Gastrocnemius medialis (tissue), 4 donors: Measurements from ENCODE around the gene AGPAT3. TPM values are rescaled to one million over a fixed set of nuclear protein-coding genes. Genes with fewer than 3 reads are reported as not detected.

Experiments used
- ATAC-seq, 2 donors: fragments of 150-250 bp; one replicate each; pipeline ENCODE4 v1.9.1; 2016
- DNase-seq, 2 donors: peaks; one replicate each; pipeline ENCODE4 v3.0.0-alpha.2; 2019
- H3K27ac ChIP-seq, 4 donors: fragments of 200-600 bp; sonication (generic); 1 replicate in 1 of 4; 2 replicates in 3 of 4; pipeline ENCODE4 v1.5.1; 2016 to 2018; ENCODE audit warnings: mild to moderate bottlenecking in 2 of 4, moderate library complexity in 1 of 4
- H3K27me3 ChIP-seq, 3 donors: fragments of 200-600 bp; sonication (generic) in 2 of 3; 1 replicate in 1 of 3; 2 replicates in 2 of 3; pipeline versions ENCODE4 v1.5.1 to v1.6.0; 2016 to 2019; ENCODE audit warnings: mild to moderate bottlenecking in 1 of 3, moderate library complexity in 1 of 3
- H3K36me3 ChIP-seq, 2 donors: fragments of 200-600 bp; sonication (generic) in 1 of 2; one replicate each; pipeline ENCODE4 v1.5.1; 2017 to 2018
- H3K4me1 ChIP-seq, 2 donors: fragments of 200-600 bp; sonication (generic) in 1 of 2; one replicate each; pipeline ENCODE4 v1.5.1; 2016 to 2017; ENCODE audit warnings: mild to moderate bottlenecking in 2 of 2
- H3K4me3 ChIP-seq, 4 donors: fragments of 200-600 bp; sonication (generic) in 3 of 4; 1 replicate in 1 of 4; 2 replicates in 3 of 4; pipeline ENCODE4 v1.5.1; 2016 to 2019; ENCODE audit warnings: mild to moderate bottlenecking in 2 of 4
- H3K9me3 ChIP-seq, 3 donors: fragments of 200-600 bp; sonication (generic) in 2 of 3; 1 replicate in 1 of 3; 2 replicates in 2 of 3; pipeline ENCODE4 v1.5.1; 2016 to 2019
- POLR2A ChIP-seq, 2 donors: fragments of 450-650 bp; IDR thresholded peaks; one replicate each; pipeline ENCODE4 v1.6.1; 2017; ENCODE audit warnings: antibody characterized with exemption in 2 of 2, mild to moderate bottlenecking in 2 of 2, moderate library complexity in 2 of 2
- in situ Hi-C, 4 donors: fragments of 200-750 bp; cut with MboI; loops; one replicate each; pipeline versions ENCODE4 v1.15.0 to v1.8.0; 2017; ENCODE audit warnings: low sequenced_read_pairs in 4 of 4
- intact Hi-C: fragments of 100-400 bp; cut with DNase I; formaldehyde crosslinking; loops from one replicate; pipeline ENCODE4 v1.15.1; 2023; ENCODE audit warnings: low total_unique reads
- total RNA-seq, 4 donors: library from RNA; depleted of rRNA; stranded (reverse); fragments of >200 nt; gene quantifications; one replicate each; pipeline versions ENCODE4 v1.1.0 to v1.2.3, GENCODE V29; 2016
- TF ChIP-seq, protein P1 (sequence below), 5 experiments: fragments of 450-650 bp in 3 of 5; fragments of 200-600 bp in 2 of 5; sonication (generic) in 2 of 5; IDR thresholded peaks in 4 of 5; conservative IDR thresholded peaks in 1 of 5; 1 replicate in 4 of 5; 2 replicates in 1 of 5; pipeline ENCODE4 v1.5.1; 2016 to 2019; ENCODE audit warnings: antibody characterized with exemption in 5 of 5, mild to moderate bottlenecking in 3 of 5, moderate library complexity in 3 of 5

Gene AGPAT3
- total RNA-seq, 4 donors from 2014 or later: 44.2 to 102 (median 59.3) TPM

GRCh38 chr21:43971201-43971991 is 106.4 kb downstream of the AGPAT3 start:
- Histone ChIP-seq H3K4me3 (no peak overlapping the region), H3K9me3 (no peaks in the 10 kb centered on the region), H3K4me1 (peaks cover 0 to 16% of the 10 kb centered on the region in 2 donors), H3K27ac (peak overlapping the region; percentile 44 to 84 (median 78)), H3K27me3 (no peaks in the 10 kb centered on the region), H3K36me3 (peaks cover 0 to 25% of the 10 kb centered on the region in 2 donors)
- TF ChIP-seq, protein P1, sequence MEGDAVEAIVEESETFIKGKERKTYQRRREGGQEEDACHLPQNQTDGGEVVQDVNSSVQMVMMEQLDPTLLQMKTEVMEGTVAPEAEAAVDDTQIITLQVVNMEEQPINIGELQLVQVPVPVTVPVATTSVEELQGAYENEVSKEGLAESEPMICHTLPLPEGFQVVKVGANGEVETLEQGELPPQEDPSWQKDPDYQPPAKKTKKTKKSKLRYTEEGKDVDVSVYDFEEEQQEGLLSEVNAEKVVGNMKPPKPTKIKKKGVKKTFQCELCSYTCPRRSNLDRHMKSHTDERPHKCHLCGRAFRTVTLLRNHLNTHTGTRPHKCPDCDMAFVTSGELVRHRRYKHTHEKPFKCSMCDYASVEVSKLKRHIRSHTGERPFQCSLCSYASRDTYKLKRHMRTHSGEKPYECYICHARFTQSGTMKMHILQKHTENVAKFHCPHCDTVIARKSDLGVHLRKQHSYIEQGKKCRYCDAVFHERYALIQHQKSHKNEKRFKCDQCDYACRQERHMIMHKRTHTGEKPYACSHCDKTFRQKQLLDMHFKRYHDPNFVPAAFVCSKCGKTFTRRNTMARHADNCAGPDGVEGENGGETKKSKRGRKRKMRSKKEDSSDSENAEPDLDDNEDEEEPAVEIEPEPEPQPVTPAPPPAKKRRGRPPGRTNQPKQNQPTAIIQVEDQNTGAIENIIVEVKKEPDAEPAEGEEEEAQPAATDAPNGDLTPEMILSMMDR (IDR thresholded peaks at IDR 0.05 in 4 of 5, conservative IDR thresholded peaks at IDR 0.05 in 1 of 5): no peak
- intact Hi-C loops (no loop called here), in situ Hi-C loops (no loop called here)
- DNase-seq (peak; percentile 56 to 83), ATAC-seq (peak; percentile 86 to 92)

GRCh38 chr21:43971992-43972255 is 106.9 kb downstream of the AGPAT3 start:
- H3K9me3 ChIP-seq: no peaks in the 10 kb centered on the region
- intact Hi-C loops: no loop called here
- ATAC-seq (no peak), DNase-seq (no peak)
- H3K27me3 ChIP-seq: no peaks in the 10 kb centered on the region
- H3K4me1 ChIP-seq: peaks cover 0 to 16% of the 10 kb centered on the region in 2 donors
- H3K4me3 ChIP-seq: no peak overlapping the region
- H3K36me3 ChIP-seq: peaks cover 0 to 25% of the 10 kb centered on the region in 2 donors
- in situ Hi-C loops: no loop called here
- TF ChIP-seq POLR2A (IDR thresholded peaks at IDR 0.05): no peak
- TF ChIP-seq, protein P1 (IDR thresholded peaks at IDR 0.05 in 4 of 5, conservative IDR thresholded peaks at IDR 0.05 in 1 of 5): no peak
- H3K27ac ChIP-seq: peak overlapping the region; percentile 44 to 84 (median 78)

DNA sequence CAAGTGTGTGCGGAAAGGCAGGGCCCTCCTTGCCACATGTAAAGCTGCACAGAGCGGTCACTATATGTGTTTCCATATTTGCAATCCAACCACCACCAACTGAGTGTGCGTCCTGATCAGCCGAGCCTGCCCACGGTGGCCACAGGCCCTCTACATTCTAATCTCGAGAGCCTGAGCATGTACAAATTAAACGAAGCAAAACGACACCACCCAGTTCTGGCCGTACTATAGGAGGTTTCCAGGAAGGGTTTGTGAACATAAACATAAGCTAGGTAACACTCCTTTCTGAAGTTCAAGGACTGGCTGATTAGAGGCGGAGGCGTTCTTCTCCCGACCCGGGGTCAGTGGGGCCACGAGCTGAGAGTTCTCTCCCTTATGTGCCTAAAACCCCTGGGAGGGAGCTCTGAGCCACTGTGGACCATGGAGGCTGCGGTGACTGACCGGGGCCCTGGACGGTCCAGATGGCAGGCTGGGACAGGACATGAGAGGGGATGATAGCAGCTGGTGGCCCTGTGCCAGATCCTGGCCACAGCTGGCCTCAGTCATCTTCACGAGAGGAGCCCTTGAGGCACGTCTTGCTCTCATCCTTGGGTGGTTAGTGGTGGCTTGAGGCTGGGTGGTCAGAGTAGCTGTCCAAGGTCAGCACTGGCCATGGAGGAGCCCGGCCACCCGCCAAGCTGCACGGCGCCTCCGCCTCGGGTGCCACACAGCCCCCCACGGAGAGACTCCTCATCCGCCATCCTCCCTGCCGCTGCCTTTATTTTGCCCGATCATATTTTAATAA is 108.0 kb downstream of the AGPAT3 start:
- TF ChIP-seq, protein P1 (IDR thresholded peaks at IDR 0.05 in 4 of 5, conservative IDR thresholded peaks at IDR 0.05 in 1 of 5): no peak
- TF ChIP-seq POLR2A (IDR thresholded peaks at IDR 0.05): no peak

GRCh38 chr21:43973634-43973955 is 108.6 kb downstream of the AGPAT3 start:
- TF ChIP-seq, protein P1 (IDR thresholded peaks at IDR 0.05 in 4 of 5, conservative IDR thresholded peaks at IDR 0.05 in 1 of 5): no peak
- TF ChIP-seq POLR2A (IDR thresholded peaks at IDR 0.05): no peak
- H3K36me3 ChIP-seq: peaks cover 0 to 32% of the 10 kb centered on the region in 2 donors
- DNase-seq: no peak
- H3K27ac ChIP-seq: peak overlapping the region in 2 of 4 donors; percentile 10 to 77
- no peak overlapping the region for H3K4me3 ChIP-seq
- intact Hi-C loops (no loop called here), in situ Hi-C loops (no loop called here)
- H3K9me3 ChIP-seq: no peaks in the 10 kb centered on the region
- ATAC-seq: no peak
- H3K27me3 ChIP-seq: no peaks in the 10 kb centered on the region
- peaks cover 0 to 16% of the 10 kb centered on the region in 2 donors for H3K4me1 ChIP-seq

More for the DNA sequence above, 108.0 kb downstream of the AGPAT3 start:
- intact Hi-C loops (no loop called here), in situ Hi-C loops (no loop called here)
- ATAC-seq: no peak
- Histone ChIP-seq H3K27me3 (no peaks in the 10 kb centered on the region), H3K4me1 (peaks cover 0 to 16% of the 10 kb centered on the region in 2 donors), H3K36me3 (peaks cover 0 to 28% of the 10 kb centered on the region in 2 donors), H3K9me3 (no peaks in the 10 kb centered on the region), H3K4me3 (no peak overlapping the region), H3K27ac (peak overlapping the region; percentile 10 to 77 (median 26))
- DNase-seq: no peak
